Activated T-helper 1 cell treated with anti-CD3 and anti-CD28 coated beads, Interleukin-12 subunit alpha, Interleukin-12 subunit beta, Interleukin-2, Interleukin-4 antibody, amounts not matched to agents 30 ng/mL and 10 ng/mL and 1 ng/mL, durations not matched to agents 14 hours and 24 hours and 36 hours (primary cell): ENCODE results near the gene PRKAG1. TPM values are rescaled to one million over a fixed set of nuclear protein-coding genes. Genes with fewer than 3 reads are reported as not detected.

Experiments used
- DNase-seq: peaks from one replicate; pipeline ENCODE4 v3.0.0; 2021; ENCODE audit warnings: low spot score
- H3K27ac Mint-ChIP-seq: one replicate; pipeline ENCODE4 v1.8.0; 2021; ENCODE audit warnings: mild to moderate bottlenecking, mixed read lengths
- H3K27me3 Mint-ChIP-seq: one replicate; pipeline ENCODE4 v1.8.0; 2022; ENCODE audit warnings: mild to moderate bottlenecking, moderate library complexity, mixed read lengths; ENCODE audit not compliant: insufficient read depth
- H3K36me3 Mint-ChIP-seq: one replicate; pipeline ENCODE4 v1.8.0; 2021; ENCODE audit warnings: low read depth, mixed read lengths
- H3K4me1 Mint-ChIP-seq: one replicate; pipeline ENCODE4 v1.8.0; 2021; ENCODE audit warnings: low read depth, mixed read lengths
- H3K4me3 Mint-ChIP-seq: one replicate; pipeline ENCODE4 v1.8.0; 2021; ENCODE audit warnings: mild to moderate bottlenecking, moderate library complexity, mixed read lengths
- H3K9me3 Mint-ChIP-seq: one replicate; pipeline ENCODE4 v1.8.0; 2021; ENCODE audit warnings: mixed read lengths
- intact Hi-C: fragments of 100-400 bp; cut with micrococcal nuclease; formaldehyde crosslinking; loops from one replicate; pipeline ENCODE4 v1.15.1; 2024
- total RNA-seq: library from RNA; stranded (reverse); gene quantifications from 2 replicates; pipeline ENCODE4 v1.2.3, GENCODE V29; 2022

The PRKAG1 gene
- total RNA-seq, 1 donor from 2014 or later, result 85.1 TPM

DNA sequence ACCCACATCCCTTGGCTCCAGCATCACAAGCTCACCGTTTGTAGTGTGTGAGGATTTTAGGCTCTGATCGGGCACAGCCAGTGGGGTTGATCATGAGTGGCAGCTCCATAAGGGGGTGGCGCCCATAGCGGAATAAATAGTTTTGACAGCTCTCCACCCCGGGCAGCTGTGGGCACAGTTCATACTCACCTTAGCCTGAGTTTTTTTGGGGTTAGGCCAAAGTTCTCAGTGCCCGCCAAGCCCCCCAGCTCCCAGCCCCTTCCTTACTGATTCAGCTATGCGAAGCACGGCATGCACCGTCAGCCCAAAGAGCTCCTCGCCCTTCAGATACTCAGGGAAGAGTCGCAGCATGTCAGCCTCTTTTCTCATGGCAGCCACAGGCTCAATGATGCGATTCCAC is 6.0 kb upstream of the PRKAG1 start:
- H3K4me1 Mint-ChIP-seq, result peaks cover 5% of the 10 kb centered on the region
- peaks cover 51% of the 10 kb centered on the region for H3K36me3 Mint-ChIP-seq
- no peaks in the 10 kb centered on the region for H3K9me3 Mint-ChIP-seq
- no peak overlapping the region for H3K27ac Mint-ChIP-seq
- H3K27me3 Mint-ChIP-seq, result no peaks in the 10 kb centered on the region
- DNase-seq, result no peak
- H3K4me3 Mint-ChIP-seq, result no peak overlapping the region
- intact Hi-C loops, result no loop called here

DNA sequence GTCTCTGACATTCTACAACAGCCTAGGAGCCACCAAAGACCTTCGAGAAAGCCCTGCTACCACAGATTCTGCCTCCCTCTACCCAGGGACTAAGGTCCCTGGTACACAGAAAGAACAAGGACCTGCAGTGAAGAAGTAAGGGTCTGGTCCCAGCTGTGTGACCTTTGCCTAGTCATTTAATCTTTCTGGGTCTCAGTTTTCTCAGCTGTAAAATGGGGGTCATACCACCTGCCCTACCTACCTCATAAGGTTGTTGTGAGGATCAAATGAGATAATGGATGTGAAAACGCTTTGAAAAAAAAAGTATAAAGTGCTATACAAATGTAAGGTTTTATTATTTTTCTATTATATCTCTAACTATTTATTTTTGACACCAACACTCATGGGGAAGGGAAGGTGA is 5.2 kb upstream of the PRKAG1 start:
- H3K4me3 Mint-ChIP-seq, result no peak overlapping the region
- no peak for DNase-seq
- no peak overlapping the region for H3K27ac Mint-ChIP-seq
- no peaks in the 10 kb centered on the region for H3K27me3 Mint-ChIP-seq
- no peaks in the 10 kb centered on the region for H3K9me3 Mint-ChIP-seq
- intact Hi-C loops, result no loop called here
- H3K4me1 Mint-ChIP-seq, result peaks cover 13% of the 10 kb centered on the region
- H3K36me3 Mint-ChIP-seq, result peaks cover 49% of the 10 kb centered on the region

DNA sequence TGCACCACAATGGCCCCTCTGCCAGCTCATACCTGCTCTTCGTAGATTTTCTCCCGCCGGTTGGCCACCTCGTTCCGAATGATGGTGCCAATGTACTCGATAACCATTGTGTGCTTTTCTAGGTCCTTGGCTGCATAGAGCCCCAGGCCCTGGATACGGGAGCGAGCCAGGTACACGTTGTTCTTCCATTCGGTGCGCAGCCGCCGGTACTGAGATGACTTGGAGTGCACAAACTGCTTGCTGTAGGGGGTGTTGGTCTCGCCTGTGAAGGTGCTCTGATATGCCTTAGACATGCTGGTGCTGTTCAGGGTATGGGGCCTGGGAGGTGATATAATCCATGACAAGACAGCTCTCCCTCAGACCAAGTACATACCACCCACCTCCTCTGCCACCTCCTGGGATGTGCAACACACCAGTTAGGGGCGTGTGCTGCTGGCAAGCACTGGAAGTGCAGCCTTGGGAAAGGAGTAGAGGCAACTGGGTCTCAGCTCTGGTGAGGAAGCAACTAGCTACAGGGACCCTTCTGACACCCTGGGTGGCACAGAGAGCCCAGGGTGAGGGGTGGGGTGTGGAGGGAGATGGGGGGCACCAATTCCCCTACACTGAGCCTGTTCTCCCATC is 4.1 kb upstream of the PRKAG1 start:
- Mint-ChIP-seq H3K27me3 (no peaks in the 10 kb centered on the region), H3K9me3 (no peaks in the 10 kb centered on the region), H3K4me3 (no peak overlapping the region), H3K4me1 (peaks cover 18% of the 10 kb centered on the region), H3K27ac (no peak overlapping the region), H3K36me3 (peaks cover 42% of the 10 kb centered on the region)
- intact Hi-C loops, result no loop called here
- no peak for DNase-seq

DNA sequence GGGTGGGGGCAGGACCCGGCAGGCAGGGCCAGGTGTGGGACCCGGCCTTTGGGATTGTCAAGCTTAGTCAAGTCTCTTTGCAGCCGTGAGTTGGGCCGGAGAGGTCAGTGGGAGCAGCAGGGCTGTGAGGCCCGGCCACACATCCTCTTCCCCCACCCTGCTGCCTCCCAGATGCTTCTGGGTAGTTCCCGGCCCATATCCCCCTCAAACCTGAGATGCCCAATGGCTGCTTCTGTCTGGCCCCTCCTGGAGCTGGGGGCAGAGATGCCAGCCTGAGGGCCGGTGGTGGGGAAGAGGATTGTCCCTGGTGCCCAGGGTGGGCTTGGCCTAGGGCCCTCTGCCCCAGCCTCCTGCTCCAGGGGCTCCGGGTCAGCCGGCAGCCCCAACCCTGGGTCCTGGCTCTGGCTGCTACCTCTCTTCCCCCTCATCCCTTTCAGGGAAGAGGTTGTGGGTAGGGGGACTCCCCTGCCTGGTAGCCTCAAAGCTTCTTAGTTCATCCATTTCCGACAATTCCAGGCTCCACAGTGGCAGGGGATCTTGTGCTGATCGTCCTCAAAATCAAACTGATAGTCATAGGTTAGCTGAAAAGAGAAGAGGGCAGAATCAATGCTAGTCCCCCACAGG is 2.8 kb upstream of the PRKAG1 start:
- Mint-ChIP-seq H3K9me3 (no peaks in the 10 kb centered on the region), H3K4me3 (no peak overlapping the region), H3K27ac (no peak overlapping the region), H3K27me3 (no peaks in the 10 kb centered on the region), H3K36me3 (peaks cover 43% of the 10 kb centered on the region), H3K4me1 (peaks cover 31% of the 10 kb centered on the region)
- intact Hi-C loops, result no loop called here
- no peak for DNase-seq

DNA sequence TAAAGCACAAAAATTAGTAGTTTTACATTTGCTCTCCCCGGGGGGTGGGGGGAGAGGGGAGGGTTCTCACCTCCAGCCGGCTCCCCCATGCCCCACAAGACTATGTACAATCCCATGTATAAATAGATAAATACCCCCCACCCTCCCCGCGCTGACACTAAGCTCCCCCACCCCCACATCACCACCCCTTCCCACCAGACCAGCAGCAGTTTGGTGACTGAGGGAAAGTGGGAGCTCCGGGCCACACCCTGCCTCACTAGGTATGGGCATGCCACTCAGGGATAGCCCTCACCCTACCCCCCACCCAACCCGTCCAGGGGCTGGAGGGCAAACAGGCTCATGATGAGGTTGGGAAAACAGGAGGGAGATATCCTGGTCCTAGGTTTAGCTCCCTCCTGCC is 1.9 kb upstream of the PRKAG1 start:
- no peak overlapping the region for H3K4me3 Mint-ChIP-seq
- H3K4me1 Mint-ChIP-seq, result peaks cover 39% of the 10 kb centered on the region
- H3K9me3 Mint-ChIP-seq, result no peaks in the 10 kb centered on the region
- intact Hi-C loops, result no loop called here
- no peak overlapping the region for H3K27ac Mint-ChIP-seq
- no peaks in the 10 kb centered on the region for H3K27me3 Mint-ChIP-seq
- peaks cover 40% of the 10 kb centered on the region for H3K36me3 Mint-ChIP-seq
- no peak for DNase-seq

DNA sequence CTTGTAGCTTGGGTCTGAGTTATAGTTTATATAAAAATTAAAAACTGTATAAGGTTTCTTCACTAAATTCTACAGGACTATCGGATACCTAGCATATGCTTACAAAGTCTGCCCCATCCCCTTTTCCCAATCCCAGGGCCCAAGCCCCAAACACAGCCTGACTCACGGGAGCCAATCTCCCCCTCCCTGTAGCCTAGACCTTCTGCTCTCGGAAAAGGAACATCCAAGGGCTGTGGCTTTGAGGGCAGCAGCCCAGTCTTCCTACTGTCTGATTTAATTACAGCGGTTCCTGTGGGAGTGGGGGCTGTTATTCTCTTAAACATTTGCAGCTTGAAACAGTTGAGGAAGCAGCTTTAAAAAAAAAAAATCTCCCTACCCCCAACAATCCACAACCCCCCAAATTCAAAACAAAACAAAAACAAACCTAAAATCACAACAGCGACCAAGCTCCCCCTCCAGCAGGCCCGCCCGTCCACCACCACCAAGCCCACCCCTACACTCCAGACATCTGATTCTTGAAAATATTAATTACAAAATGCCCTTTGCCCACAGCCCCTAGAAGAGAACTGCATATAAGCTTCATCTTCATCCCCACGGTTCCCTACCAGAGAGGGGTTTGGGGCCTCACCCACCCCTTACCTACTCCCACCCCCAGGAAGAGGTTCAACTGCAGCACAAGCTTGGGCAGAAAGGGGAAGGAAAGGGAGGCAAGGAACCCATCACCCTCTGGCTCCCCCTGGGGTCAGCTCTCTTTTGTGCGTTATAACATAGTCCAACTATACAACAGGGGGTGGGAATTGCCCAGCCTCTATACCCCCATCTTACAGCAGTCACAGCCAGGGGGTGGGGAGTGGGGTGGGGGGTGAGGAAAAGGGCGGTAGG is 1.1 kb upstream of the PRKAG1 start:
- Mint-ChIP-seq H3K27me3 (no peaks in the 10 kb centered on the region), H3K27ac (peak overlapping the region; percentile 95), H3K4me1 (peaks cover 46% of the 10 kb centered on the region), H3K4me3 (peak overlapping the region; percentile 82), H3K36me3 (peaks cover 37% of the 10 kb centered on the region), H3K9me3 (no peaks in the 10 kb centered on the region)
- intact Hi-C loops, result loop anchor here (2.0 kb wide), 1 partner anchor 245 kb away; the partner anchor contains the start of gene TUBA1C
- DNase-seq, result no peak

DNA sequence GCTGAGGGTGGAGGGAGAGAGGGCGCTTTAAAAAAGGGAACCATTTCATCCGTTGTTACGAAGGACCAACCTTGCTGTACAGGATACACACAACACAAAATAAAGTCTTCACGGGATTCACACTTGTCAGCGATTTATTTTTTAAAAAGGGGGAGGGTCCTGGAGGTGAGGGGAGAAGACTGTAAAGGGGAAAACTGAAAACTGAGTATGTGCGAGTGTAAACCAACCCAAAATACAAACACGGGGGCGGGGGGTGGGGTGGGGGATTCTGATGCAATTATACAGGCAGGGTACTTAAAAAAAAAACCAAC is 499 bp upstream of the PRKAG1 start:
- Mint-ChIP-seq H3K4me3 (peak overlapping the region; percentile 88), H3K36me3 (peaks cover 36% of the 10 kb centered on the region), H3K27ac (peak overlapping the region; percentile 95), H3K9me3 (no peaks in the 10 kb centered on the region), H3K4me1 (peaks cover 52% of the 10 kb centered on the region), H3K27me3 (no peaks in the 10 kb centered on the region)
- intact Hi-C loops, result loop anchor here (2.0 kb wide), 1 partner anchor 246 kb away; the partner anchor contains the start of gene TUBA1C
- no peak for DNase-seq

DNA sequence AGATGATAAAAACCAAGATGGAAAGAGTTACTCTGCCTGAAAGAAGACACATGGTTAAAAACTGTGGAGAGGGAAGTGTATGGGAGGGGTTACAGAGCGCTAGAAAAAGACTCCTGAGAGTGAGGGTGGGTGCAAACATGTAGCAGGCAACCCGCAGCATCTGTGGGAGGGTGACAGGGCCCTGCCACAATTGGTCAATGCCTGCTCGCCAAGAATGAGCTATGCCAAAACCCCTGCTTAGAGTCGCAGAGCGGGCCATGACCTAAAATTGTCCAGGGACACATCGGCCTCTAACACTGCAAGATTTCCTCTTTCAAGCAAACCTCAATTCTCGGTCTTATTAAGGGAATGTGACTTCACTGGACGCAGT is 700 bp downstream of the PRKAG1 start:
- Mint-ChIP-seq H3K36me3 (peaks cover 36% of the 10 kb centered on the region), H3K27me3 (no peaks in the 10 kb centered on the region), H3K4me3 (peak overlapping the region; percentile 88), H3K27ac (peak overlapping the region; percentile 95), H3K9me3 (no peaks in the 10 kb centered on the region), H3K4me1 (peaks cover 53% of the 10 kb centered on the region)
- intact Hi-C loops, result loop anchor here (1.0 to 2.0 kb wide), 9 partner anchors 19 to 247 kb away; partner anchors contain the start of genes ARF3, DDN, DDX23 and KMT2D
- DNase-seq, result no peak

DNA sequence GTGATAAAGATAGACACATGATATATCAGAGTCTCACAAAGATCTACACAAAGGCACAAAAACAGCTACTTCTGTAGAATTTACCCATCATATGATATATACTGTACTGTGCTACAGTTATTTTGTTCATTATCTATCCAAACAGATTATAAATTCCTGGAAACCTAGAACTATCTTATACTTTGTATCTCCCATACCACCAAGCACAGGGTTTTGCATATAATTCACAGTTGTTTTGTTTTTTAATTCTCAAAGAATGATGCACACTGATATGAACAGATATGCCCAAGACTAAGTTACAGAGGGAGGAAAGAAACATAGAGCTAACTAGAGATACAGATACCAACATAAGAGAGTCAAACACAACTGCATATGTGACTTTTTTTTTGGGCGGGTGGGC is 3.4 kb downstream of the PRKAG1 start:
- peaks cover 34% of the 10 kb centered on the region for H3K36me3 Mint-ChIP-seq
- no peak overlapping the region for H3K4me3 Mint-ChIP-seq
- no peaks in the 10 kb centered on the region for H3K9me3 Mint-ChIP-seq
- H3K4me1 Mint-ChIP-seq, result peaks cover 53% of the 10 kb centered on the region
- intact Hi-C loops, result no loop called here
- H3K27me3 Mint-ChIP-seq, result no peaks in the 10 kb centered on the region
- no peak overlapping the region for H3K27ac Mint-ChIP-seq
- DNase-seq, result no peak

DNA sequence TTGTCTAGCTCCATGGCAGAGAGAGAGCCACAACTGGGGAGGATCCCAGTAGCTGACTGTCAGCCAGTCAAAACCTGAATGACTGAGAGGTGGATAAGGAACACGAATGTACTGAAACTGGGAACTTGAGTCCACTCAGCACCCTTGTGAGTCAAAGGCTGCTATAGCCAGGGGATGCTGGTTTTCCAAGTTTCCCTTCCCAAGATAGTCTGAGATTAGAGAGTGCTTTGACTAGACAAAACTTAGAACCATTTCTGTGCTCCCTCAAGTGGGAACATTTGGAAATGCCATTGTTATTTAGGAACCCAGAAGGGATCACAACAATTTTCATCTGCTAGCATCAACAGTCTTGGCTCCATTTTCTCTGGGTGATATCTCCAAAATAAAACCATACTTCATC is 4.0 kb downstream of the PRKAG1 start:
- H3K27ac Mint-ChIP-seq, result no peak overlapping the region
- peaks cover 38% of the 10 kb centered on the region for H3K36me3 Mint-ChIP-seq

DNA sequence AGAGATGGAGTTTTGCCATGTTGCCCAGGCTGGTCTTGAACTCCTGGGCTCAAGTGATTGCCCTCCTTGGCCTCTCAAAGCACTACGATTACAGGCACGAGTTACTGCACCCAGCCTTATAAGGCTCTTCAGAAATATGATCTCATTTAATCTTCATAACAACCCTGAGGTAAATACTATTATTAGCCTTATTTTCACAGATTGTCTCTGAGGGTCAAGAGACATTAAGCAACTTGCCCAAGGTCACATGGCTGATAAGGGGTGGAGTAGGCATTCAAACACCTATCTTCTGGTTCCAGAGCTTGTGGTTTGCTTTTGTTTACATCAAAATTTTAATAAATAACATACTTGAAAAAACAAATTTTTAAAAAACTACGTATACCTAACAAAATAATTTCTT is 5.1 kb downstream of the PRKAG1 start:
- H3K27me3 Mint-ChIP-seq, result no peaks in the 10 kb centered on the region
- no peak overlapping the region for H3K4me3 Mint-ChIP-seq
- DNase-seq, result no peak
- peaks cover 38% of the 10 kb centered on the region for H3K4me1 Mint-ChIP-seq
- no peak overlapping the region for H3K27ac Mint-ChIP-seq
- intact Hi-C loops, result no loop called here
- no peaks in the 10 kb centered on the region for H3K9me3 Mint-ChIP-seq
- peaks cover 34% of the 10 kb centered on the region for H3K36me3 Mint-ChIP-seq

More for the DNA sequence above, 4.0 kb downstream of the PRKAG1 start:
- H3K4me1 Mint-ChIP-seq, result peaks cover 48% of the 10 kb centered on the region
- no peaks in the 10 kb centered on the region for H3K27me3 Mint-ChIP-seq
- intact Hi-C loops, result no loop called here
- DNase-seq, result no peak
- H3K4me3 Mint-ChIP-seq, result no peak overlapping the region
- no peaks in the 10 kb centered on the region for H3K9me3 Mint-ChIP-seq

DNA sequence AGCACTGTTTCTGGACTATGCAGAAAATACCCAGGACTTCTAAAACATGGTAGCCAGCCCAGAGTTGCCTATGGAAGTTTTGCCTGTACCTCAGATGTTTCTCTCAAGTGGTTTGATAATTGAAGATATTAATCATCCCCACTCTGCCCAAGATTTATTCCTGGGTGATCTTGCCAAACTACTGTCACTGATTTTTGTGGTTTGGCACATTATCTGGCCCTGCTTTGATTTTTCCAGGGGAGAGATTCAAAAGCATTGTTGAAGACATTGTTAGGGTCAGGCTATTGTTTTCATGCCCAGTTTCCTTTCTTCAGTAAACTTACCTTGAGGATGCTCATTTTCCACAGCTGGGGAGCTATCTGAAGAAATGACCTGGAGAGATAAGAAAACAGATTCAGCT is 5.8 kb downstream of the PRKAG1 start:
- Mint-ChIP-seq H3K4me1 (peaks cover 35% of the 10 kb centered on the region), H3K27ac (no peak overlapping the region), H3K9me3 (no peaks in the 10 kb centered on the region), H3K27me3 (no peaks in the 10 kb centered on the region), H3K36me3 (peaks cover 36% of the 10 kb centered on the region), H3K4me3 (no peak overlapping the region)
- DNase-seq, result no peak
- intact Hi-C loops, result no loop called here

DNA sequence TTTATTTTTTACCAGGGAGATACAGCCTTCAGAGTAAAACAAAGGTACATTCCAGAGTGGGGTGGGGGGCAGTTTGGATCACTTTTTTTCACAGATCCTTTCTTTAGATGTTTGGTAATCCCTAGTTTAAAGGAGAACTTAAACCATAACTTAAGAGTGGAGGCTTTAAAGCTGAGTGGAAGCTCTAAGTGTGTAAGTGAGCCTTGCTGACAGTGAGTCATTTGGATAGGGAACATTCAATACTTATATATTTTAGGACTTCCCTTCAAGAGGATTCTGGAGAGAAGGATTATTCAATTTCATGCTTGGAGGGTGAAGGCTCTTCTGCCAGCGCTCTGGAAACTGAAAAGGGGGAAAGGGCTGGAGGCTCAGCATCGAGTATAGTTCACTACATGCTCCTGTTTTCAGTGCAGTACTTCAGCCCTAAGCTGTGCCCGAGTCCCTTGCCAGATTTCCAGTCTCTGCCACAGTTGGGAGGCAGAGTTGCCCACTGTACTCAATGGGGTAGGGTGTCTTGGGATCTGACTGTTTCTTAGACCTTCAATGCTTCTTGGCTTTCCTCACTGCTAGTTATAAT is 8.4 kb downstream of the PRKAG1 start:
- Mint-ChIP-seq H3K27me3 (no peaks in the 10 kb centered on the region), H3K4me3 (no peak overlapping the region), H3K9me3 (no peaks in the 10 kb centered on the region), H3K27ac (peak overlapping the region; percentile 52), H3K36me3 (peaks cover 30% of the 10 kb centered on the region), H3K4me1 (peaks cover 11% of the 10 kb centered on the region)
- intact Hi-C loops, result no loop called here
- DNase-seq, result no peak
